ENCODE data around the gene HORMAD2.
A peak's percentile ranks its signal among the peaks of the same experiment; 100 is the strongest.

HORMAD2 gene

DNA sequence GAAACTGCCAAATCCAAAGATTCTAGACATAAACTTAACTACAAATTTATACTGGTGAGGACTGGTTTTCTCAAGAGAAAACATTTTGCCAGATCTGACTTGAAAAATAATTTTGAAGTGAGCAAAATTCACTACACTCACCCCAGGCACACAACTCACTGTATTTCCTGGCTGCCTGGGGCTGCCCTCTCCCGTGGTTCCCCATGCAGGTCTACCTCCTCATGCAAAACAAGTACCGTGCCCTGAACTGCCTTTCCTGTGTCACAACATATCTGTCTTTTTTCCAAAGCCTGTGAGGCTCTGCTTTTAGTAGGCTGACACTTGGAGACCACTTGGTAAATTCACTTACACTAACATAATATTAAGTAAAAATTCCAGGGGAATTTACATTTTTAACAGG lies 89.9 kb downstream of the HORMAD2 start:
- DNase-seq: no peak

DNA sequence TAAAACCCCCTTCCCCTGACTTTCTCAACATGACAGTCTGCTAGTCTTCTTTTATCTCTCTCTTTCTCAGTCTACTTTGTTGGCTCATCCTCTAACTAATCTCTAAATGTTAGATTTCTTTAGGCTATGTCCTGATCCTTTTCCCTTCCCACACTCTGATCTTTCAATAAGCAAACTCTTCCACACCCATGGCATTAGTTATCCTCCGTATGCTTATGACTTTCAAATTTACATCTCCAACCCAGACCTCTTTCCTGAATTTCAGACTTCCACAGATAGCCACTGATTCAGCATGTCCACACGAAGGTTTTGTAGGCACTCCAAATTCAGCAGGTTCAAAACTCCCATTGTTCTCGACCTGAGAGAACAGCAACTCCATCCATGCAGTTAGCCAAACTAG lies 90.7 kb downstream of the HORMAD2 start:
- no peak for DNase-seq

DNA sequence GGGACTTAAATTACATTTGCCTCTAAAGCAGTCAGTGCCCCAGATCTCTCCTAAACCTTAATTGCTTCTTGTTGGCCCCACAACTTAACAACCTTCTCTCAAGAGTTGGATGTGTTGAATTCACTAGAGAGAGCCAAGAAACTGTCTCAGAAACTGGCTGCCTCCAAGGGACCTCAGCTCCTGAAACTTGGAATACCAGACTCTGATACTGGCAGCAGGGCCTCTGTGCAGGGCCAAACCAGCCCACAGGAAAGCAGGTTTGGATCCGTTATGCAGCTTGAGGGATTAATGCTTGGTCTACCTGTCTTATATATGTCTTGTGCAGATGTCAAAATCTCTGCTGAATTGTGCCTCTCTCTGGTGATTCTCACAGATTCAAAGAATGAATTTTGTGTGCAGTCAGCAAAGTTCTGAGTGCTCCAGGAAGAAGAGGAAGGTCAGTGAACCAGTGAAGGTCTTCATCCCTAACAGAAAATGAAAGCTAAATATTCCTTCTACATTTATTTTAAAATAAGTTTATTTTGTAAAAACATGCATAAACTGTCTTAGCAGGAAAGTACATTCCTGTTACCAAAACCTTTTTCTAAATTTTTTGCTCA lies 95.5 kb downstream of the HORMAD2 start:
- DNase-seq: no peak

DNA sequence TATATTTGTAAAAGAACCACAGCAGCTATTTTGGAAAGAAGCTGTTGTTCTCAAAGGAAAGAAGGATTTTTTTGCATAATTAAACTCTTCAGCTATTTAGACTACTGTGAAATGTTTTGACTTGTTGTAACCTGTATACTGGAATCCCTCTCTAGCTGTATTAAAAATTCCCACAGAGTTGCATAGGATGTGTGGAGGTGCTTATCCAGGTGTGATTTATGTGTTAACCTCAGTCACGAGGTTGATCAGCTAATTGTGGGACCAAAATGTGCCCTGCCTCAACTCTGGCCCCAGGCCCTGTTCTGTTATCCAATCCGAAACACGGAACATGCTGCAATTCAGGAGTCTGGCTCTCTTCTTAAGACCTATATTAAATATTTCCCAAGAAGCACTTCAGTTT lies 96.2 kb downstream of the HORMAD2 start:
- no peak for DNase-seq

DNA sequence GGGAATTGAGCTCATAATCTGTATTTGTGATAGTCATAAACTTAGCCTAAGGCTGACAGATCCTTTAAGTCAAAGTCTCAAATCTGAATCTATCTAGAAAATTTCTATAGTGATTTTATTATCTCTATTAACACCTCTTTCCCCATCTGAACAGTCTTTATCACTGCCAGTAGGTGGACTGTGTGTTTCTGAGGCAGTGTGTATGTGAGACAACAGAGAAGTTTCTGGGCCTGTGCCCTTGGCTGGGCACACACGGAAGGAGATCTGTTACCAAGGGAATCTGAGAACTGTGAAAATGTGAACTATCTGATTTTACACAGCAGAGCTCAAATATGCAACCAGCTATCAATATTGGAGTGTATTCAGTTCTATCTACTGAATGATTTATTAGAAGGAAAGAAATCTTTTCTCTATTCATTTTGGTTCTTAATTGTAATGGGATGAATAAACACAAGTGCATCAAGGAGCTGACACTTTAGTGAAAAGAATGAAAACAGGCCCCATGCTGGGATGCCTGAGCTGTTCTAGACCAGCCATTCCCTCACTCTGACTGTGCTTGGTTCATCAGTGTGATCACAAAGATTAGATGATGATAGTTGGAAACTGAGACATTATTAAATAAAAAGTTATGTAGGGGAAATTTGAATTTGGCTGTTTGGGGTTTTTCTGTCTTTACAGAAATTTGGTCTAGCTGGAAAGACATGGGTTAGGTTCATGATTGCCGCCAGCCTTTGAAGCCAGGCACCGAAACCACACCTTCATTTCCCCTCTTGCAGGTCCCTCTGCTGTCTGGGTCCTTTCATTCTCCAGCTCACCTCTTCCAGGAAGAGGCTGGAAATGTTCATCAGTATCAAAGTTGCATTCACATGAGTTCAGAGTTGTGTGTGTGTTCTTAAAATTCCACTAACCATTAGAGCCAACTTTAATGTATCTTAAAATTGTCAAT lies 98.2 kb downstream of the HORMAD2 start:
- no peak for DNase-seq

DNA sequence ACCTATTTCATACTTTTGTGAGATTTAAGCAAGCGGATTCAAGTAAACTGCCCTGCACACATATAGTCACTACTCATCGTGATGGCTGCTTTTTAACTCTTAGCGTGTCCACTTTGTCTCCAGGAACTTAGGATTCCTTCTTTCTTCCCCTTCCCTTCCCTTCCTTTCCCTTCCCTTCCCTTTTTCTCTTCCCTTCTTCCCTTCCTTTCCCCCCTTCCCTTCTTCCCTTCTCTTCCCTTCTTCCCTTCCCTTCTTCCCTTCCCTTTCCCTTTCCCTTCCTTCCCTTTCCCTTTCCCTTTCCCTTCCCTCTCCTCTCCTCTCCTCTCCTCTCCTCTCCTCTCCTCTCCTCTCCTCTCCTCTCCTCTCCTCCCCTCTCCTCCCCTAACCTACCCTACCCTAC lies 100.4 kb downstream of the HORMAD2 start:
- DNase-seq: no peak

DNA sequence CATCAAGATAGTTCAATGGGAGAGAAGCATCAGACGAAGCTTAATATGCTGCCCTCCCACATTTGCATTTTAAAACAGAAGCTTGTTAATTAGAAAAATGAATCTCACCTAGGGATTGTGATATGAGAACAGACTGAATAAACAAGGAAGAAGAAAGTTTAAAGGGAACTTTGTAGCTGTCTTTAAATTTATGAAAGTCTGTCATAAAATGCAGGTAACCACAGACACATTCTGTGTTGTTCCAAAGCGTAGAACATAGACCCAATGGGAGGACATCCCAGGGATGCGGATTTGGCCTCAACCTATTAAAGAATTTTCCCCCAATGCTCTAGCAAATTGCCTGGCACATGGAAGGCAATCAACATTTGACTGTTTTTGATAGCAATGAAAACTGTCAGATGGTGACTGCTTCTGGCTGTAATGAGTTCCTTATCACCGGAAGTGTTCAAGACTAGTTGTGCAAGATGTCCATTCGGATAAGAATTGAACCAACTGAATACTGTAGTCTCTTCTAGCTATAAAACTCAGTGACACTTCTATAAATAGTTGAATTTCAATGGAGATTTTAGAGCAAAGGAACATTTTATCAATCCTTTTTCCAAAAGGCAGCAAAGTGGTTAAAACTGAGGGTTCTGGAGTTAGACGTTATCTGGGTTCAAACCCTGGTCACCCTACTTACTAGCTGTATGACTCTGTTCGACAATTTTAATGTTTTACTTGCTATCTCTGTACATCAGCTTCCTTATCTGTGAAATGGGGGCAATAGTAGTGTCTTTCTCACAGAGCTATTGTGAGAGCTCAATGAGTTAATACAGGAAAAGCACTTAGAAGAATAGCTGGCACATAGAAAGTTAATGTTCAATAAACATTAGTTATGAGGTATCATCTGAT lies 101.4 kb downstream of the HORMAD2 start:
- DNase-seq: no peak

DNA sequence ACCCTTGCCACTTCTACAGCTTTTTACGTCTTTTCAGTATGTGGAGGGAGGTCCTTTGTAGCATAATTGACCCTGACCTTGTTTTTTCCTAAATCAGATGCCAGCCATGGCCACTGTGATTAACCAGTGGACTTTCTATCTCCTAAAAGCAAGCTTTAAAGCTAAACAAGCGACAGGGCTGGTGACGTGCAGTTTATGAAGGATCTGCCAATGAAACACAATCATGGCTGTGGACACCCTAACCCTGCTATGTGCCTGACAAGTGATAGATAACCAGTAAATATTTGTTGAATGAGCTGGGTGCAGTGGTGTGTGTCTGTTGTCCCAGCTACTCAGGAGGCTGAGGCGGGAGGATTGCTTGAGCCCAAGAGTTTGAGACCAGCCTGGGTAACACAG lies 102.1 kb downstream of the HORMAD2 start:
- DNase-seq: no peak

DNA sequence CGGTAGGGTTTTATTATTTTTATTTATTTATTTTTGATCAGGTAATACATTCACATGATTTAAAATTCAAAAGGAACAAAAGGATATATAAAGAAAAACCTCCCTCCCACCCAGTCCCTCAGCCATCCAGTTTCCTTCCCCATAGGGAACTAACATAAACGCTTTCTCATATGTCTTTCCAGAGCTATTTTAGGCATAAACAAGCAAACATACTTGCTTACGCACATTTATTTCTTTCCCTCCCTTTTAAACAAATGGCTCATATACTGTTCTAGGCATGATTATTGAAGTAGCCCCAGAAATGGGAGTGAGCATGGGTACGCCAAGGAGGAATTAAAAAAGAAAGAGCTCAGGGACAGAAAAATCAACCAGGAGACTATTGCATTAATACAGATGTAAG lies 102.6 kb downstream of the HORMAD2 start:
- DNase-seq: no peak

DNA sequence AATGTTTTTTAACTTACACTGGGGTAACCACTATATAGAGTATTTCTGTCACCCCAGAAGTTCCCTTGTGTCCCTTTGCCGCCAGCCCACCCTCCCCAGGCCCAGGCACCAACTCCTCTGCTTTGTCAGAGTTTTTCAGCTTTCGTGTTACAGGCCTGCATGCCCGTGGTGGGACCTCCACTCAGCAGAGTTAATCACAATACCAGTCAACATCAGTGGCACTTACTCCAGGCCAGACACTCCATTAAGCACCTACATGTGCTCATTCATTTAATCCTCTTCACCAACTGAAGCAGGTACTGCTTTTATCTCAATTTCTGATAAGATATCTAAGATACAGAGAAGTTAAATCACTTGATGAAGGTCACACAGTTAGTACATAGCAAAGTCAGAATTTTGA lies 103.0 kb downstream of the HORMAD2 start:
- no peak for DNase-seq

DNA sequence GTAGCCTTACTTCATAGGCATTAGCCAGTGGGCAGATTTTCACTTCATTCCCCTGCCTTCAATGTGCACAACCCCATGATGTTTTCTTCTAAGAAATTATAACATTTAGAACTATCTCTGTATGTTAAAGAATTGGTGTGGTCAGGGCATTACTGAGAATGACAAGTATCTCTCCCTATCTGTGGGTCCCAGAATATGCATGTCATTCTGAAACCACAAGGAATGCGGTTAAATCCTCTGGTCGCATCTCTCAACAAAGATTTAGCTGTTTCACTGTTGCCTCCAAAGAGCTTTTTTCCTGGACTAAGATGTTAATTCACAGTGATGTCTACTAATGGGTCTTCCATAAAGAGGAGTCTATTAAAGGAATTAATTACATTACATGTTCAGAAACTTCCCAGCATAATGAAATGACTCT lies 103.6 kb downstream of the HORMAD2 start:
- DNase-seq: peak in 1 of 2 donors; percentile 36

DNA sequence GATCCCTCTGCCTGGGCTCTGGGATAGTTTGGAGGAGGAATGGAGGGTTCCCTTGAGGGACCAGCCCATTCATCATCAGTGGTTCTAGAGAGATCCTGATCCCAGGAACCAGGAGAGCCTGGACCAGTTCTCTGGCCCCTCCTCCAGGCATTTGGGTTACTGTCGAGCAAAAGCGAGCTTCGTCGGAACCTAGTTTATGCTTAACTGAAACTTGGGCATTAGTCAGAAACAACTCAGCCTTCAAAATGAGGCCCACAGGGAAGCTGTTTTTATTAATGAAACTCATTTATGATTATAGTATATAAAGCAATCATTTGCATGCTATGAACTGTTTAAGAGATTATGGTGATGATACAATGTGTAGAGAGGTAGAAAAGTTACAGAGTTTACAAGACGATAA lies 104.9 kb downstream of the HORMAD2 start:
- no peak for DNase-seq

DNA sequence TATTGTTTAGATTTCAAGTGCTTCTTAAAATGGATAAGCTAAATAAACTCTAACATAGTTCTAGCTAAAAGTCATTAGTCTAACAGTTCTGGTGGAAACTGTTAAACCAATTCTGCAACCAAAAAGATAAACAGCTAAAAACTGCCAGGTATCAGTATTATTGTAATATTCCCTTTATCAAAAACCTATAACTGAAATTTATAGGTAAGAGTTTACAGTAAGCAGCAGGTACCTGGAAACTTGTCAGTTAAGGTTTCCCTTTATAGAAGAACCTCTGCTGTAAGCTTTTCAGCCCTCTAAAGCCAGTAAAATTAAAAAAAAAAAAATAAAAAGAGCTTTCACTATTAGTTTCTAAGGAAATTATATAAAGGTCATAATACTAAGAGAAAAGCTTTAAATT lies 105.3 kb downstream of the HORMAD2 start:
- DNase-seq: no peak

DNA sequence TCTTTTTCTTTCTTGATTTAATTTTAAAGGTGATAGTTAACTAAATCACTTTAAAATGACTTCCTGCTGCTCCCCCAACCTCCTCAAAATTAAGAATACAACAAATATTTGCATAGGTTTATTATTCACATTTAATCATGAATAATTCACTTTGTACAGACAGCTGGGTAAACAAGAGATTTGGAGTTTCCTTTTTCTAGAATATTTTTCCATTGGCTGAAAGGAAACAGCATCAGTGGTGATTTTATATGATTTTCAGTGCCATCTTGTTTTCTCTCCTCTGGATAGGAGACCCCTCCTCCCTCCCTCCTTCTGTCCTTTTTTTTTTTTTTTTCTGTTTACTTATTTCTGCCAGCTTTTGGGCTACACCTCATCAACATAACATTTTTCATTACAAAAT lies 105.8 kb downstream of the HORMAD2 start:
- no peak for DNase-seq

DNA sequence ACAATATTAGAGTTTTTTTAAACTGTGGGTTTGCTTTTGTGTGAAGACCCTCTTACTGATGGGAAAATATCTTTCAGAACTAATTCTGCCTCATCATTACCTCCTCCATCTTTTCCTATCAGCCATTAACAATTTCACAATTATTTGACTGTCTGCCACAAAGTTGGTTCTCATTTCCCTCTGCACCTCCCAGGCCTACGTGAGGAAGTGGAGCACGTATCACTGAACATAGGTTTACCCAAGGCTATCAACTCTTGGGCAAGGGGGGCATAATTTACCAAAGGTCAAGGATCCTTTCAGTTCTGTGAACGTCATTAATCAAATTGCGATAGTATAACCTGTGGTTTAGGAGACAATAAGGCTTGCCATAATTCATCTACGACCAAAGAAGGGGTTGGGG lies 106.2 kb downstream of the HORMAD2 start:
- DNase-seq: no peak

DNA sequence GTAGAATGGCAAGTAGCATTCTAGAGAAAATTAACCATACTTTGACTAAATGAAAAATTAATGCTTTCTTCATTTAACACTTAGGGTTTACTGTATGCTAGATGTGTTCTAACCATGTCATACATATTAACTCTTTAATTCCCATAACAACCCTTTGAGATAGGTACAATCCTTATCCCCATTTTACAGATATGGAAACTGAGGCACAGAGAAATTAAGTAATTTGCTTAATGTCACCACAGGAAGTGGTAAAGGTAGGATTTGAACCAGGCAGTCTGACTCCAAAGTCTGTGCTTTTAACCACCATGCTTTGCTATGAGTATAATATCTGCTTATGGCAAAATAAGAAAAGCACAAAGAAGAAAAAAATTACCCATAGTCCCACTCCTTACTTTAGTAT lies 106.8 kb downstream of the HORMAD2 start:
- DNase-seq: no peak

DNA sequence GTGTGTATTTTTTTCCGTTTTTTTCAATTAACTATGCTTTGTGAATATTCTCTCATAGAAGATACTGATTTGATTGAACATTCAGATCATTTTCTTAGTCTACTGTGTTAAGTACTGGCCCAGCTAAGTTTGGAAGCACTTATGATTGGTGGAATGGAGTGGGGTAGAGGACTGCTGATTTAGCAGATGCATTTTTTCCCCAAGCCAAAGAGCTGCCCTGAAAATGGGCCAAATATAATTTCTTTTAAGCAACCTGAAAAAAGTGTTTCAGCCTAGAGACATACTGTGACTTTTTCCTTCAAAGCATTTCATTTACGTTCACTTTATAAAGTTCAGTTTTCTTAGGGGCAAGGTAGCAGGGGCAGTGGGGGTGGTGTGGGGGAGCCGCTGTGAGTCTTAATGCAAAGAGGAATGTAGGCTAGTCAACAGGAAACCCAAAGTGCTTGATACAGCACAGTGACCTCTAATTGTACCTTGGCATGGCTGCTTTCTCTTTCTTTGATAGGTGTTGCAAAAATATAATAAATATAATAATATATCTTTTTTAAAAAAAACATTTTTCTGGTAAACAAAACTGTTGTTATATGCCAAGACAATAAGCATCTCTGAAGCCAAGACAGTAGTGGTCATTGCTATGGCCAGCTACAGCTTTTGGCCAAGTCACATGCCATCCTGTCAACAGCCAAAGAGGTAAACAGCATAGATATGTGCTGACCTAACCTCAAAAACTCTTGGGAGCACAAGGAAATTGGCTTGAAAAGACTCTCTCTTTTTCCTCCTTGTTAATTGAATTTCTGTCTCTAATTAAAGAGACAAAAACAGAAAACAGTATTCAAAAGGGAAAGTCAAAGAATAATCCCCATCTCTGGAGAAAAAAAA lies 107.5 kb downstream of the HORMAD2 start:
- no peak for DNase-seq

DNA sequence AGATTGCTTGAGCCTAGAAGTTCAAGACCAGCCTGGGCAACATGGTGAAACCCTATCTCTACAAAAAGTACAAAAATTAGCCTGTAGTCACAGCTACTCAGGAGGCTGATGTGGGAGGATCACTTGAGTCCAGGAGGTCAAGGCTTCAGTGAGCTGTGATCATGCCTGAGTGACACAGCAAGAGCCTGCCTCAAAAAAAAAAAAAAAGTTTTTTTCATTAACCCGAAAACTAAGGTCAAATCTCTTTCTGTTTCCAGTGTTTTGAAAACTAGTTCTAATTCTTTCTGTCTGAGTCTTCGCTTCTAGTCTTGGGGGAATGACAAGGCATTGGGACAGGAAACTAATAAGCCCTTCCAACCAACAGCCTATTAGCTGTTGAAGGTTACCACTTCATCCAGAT lies 108.6 kb downstream of the HORMAD2 start:
- DNase-seq: no peak

DNA sequence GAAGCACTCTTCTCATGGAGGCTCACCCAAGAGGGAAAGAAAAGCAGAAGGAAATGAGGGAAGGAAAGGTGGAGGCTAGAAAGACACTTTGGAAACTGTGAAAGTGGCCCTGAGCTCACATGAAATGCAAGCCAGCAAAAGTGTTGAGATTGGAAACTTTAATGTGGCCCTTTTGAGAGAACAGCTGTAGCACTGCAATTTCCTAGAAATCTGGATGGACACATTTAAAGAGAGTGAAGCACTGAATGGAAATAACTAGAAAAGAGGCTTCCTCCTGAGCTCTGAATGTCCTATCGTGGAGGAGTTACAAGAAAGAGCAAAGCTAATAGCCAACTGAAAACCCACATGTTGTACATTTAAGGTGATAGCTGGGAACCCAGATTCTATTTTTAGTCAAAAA lies 110.3 kb downstream of the HORMAD2 start:
- no peak for DNase-seq

DNA sequence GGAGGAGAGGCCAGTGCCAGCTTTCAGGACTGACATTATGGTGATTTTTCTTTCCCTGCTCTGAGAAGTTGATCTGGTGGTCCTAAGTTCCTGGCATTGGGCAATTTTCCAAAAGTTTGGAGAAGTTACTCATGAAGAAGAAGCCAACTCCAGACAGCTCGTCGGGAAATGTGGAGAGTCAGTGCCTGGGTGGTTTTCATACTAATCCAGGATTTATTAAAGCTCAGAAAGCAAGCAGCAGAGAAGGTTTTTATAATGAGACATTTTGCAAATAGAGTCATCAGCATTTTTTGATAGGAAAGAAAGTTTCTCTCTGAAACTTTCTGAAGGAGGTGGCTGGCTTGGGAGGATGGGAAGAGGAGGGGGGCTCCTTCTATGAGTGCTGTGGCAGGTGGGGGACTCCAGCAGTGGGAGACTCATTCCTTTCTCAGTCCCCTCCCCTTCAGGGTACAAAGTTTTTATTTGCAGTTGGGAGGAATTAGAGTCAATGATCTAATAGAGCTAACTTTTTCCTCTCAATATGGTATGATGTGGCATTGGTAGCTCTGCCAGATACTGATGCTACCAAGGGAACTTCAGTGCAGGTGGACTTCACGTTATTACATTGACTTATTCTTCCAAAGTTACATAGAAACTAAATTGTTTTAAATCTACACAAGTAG lies 110.9 kb downstream of the HORMAD2 start:
- no peak for DNase-seq

DNA sequence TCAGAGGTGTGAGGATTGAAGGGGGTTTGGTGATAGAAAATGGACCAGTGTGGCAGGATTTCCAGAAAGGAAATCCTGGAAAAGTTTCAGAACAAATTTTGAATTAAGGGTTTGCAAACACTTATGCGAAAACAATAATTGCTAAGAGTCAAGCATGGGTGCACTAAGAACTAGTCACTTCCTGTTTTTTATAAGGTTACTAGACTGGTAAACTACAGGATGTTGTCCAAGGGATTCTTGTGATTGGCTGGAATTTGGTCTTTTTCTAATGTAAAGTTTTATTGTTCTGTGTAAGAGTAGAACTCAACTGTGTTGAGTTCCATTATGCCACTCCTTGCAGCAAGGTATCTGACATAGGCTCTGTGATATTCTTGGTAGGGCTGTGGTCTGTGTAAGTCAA lies 112.2 kb downstream of the HORMAD2 start:
- peak in 1 of 2 donors; percentile 26 for DNase-seq
